CD4-positive, alpha-beta T cell (primary cell): ENCODE measurements around the gene ITPRIPL2. TPM values are rescaled to one million over a fixed set of nuclear protein-coding genes. Genes with fewer than 3 reads are reported as not detected.

ENCODE experiments used
- ATAC-seq: fragments of 200-7000 bp; cut with Tn5 transposase; one replicate; pipeline ENCODE4 v1.10.0; 2022; ENCODE audit warnings: mild to moderate bottlenecking; ENCODE audit not compliant: poor library complexity
- CTCF ChIA-PET: fragments of 350-600 bp; sonication (Branson Sonifier 250); formaldehyde crosslinking; loops from one replicate; lab custom pipeline; 2021; ENCODE audit warnings: antibody characterized with exemption, inconsistent platforms; lab: Charles Lee
- POLR2A ChIA-PET: fragments of 350-600 bp; sonication (Branson Sonifier 250); formaldehyde crosslinking; loops from one replicate; lab custom pipeline; 2021; ENCODE audit warnings: antibody characterized with exemption, inconsistent platforms; lab: Charles Lee
- DNase-seq, 14 experiments: peaks; one replicate each; pipeline ENCODE4 v3.0.0-alpha.2; 2013 to 2020; ENCODE audit warnings: mixed read lengths in 2 of 14
- H3K27ac ChIP-seq, 2 donors: one replicate each; pipeline versions ENCODE4 v1.5.1 to v1.7.0; 2013; ENCODE audit warnings: low read length in 2 of 2, low read depth in 1 of 2, mild to moderate bottlenecking in 1 of 2
- H3K27me3 ChIP-seq, 2 experiments: 1 replicate in 1 of 2; 2 replicates in 1 of 2; pipeline versions ENCODE4 v1.6.1 to v1.7.0; 2013; ENCODE audit warnings: low read length in 2 of 2, control low read depth in 1 of 2, mild to moderate bottlenecking in 1 of 2, moderate library complexity in 1 of 2; ENCODE audit not compliant: insufficient read depth in 2 of 2, control insufficient read depth in 1 of 2
- H3K36me3 ChIP-seq: one replicate; pipeline ENCODE4 v1.6.1; 2013; ENCODE audit warnings: low read length, control low read depth; ENCODE audit not compliant: insufficient read depth
- H3K4me1 ChIP-seq: one replicate; pipeline ENCODE4 v1.6.1; 2013; ENCODE audit warnings: low read length, control low read depth; ENCODE audit not compliant: insufficient read depth
- H3K4me3 ChIP-seq: one replicate; pipeline ENCODE4 v1.5.1; 2013; ENCODE audit warnings: mild to moderate bottlenecking, low read length, moderate library complexity
- H3K9me3 ChIP-seq, 2 experiments: 1 replicate in 1 of 2; 2 replicates in 1 of 2; pipeline versions ENCODE4 v1.6.1 to v1.7.0; 2013; ENCODE audit warnings: low read length in 2 of 2, mild to moderate bottlenecking in 2 of 2, control low read depth in 1 of 2, moderate library complexity in 1 of 2; ENCODE audit not compliant: control insufficient read depth in 1 of 2, insufficient read depth in 1 of 2
- H3K27ac Mint-ChIP-seq: one replicate; pipeline ENCODE4 v1.8.0; 2020; ENCODE audit warnings: mixed read lengths
- H3K27me3 Mint-ChIP-seq: one replicate; pipeline ENCODE4 v1.8.0; 2021; ENCODE audit warnings: mixed read lengths
- H3K36me3 Mint-ChIP-seq: one replicate; pipeline ENCODE4 v1.8.0; 2021; ENCODE audit warnings: low read depth, mixed read lengths
- H3K4me1 Mint-ChIP-seq: one replicate; pipeline ENCODE4 v1.8.0; 2021; ENCODE audit warnings: low read depth, mixed read lengths
- H3K4me3 Mint-ChIP-seq: one replicate; pipeline ENCODE4 v1.8.0; 2020; ENCODE audit warnings: mild to moderate bottlenecking, mixed read lengths
- H3K9me3 Mint-ChIP-seq: one replicate; pipeline ENCODE4 v1.8.0; 2020; ENCODE audit warnings: mixed read lengths
- intact Hi-C, 2 experiments: fragments of 100-400 bp; cut with DNase I in 1 of 2; cut with micrococcal nuclease in 1 of 2; formaldehyde crosslinking; loops; one replicate each; pipeline versions ENCODE4 v1.15.1 to v1.9.0; 2023 to 2025; cut with DNase I, micrococcal nuclease
- total RNA-seq, 174 experiments: library from RNA in 2 of 174; stranded (reverse) in 2 of 174; gene quantifications; one replicate each; pipeline ENCODE4 v1.2.3 and lab custom pipeline; 2021 to 2026
- TF ChIP-seq, protein P1 (sequence below): fragments of 200-600 bp; IDR thresholded peaks from one replicate; pipeline ENCODE4 v1.8.0; 2022; ENCODE audit warnings: antibody characterized with exemption, mild to moderate bottlenecking

ITPRIPL2 gene
- total RNA-seq, 2 experiments from 2014 or later = 0.31 to 0.36 TPM

DNA sequence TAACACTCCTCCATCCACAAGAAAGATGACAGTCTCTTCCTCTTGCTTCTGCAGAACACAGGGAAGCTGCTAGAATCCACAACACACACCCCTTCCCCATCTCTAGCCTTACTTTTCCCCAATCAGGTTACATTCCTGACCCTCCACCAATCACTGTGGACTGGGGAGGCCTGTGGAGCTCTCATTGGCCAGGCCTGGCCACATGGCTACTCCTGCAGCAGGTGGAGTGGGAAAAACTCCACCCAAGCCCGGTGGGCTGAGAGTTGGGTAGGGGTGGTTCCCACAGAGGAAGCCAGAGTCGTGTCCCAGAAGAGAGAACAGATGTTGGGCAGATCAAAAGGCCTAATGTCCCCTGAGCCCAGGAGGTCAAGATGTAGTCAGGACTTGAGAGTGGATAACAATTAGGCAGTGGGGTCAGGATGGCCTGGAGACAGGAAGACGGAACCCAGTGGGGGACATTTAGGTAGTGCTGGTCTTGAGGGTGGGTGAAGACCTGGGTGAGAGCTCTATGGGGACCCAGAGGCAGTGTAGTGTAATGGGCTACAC is 24.3 kb upstream of the ITPRIPL2 start:
- ATAC-seq (no peak), DNase-seq (no peak)
- no peaks in the 10 kb centered on the region for H3K9me3 Mint-ChIP-seq
- TF ChIP-seq, protein P1, sequence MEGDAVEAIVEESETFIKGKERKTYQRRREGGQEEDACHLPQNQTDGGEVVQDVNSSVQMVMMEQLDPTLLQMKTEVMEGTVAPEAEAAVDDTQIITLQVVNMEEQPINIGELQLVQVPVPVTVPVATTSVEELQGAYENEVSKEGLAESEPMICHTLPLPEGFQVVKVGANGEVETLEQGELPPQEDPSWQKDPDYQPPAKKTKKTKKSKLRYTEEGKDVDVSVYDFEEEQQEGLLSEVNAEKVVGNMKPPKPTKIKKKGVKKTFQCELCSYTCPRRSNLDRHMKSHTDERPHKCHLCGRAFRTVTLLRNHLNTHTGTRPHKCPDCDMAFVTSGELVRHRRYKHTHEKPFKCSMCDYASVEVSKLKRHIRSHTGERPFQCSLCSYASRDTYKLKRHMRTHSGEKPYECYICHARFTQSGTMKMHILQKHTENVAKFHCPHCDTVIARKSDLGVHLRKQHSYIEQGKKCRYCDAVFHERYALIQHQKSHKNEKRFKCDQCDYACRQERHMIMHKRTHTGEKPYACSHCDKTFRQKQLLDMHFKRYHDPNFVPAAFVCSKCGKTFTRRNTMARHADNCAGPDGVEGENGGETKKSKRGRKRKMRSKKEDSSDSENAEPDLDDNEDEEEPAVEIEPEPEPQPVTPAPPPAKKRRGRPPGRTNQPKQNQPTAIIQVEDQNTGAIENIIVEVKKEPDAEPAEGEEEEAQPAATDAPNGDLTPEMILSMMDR = no peak
- CTCF ChIA-PET = no interaction called here
- H3K27ac ChIP-seq = no peak overlapping the region
- peaks cover 23% of the 10 kb centered on the region for H3K27me3 Mint-ChIP-seq
- H3K27me3 ChIP-seq = peaks cover 0 to 10% of the 10 kb centered on the region in 2 experiments
- H3K4me1 ChIP-seq = peaks cover 10% of the 10 kb centered on the region
- peaks cover 0 to 4% of the 10 kb centered on the region in 2 experiments for H3K9me3 ChIP-seq
- H3K4me3 ChIP-seq = no peak overlapping the region
- H3K4me3 Mint-ChIP-seq = no peak overlapping the region
- no peaks in the 10 kb centered on the region for H3K36me3 Mint-ChIP-seq
- intact Hi-C loops = loop anchor here (5.0 to 10.0 kb wide), 2 partner anchors 798 to 1295 kb away; no protein-coding TSS in a partner anchor
- H3K27ac Mint-ChIP-seq = no peak overlapping the region
- POLR2A ChIA-PET = no interaction called here
- no peaks in the 10 kb centered on the region for H3K36me3 ChIP-seq
- H3K4me1 Mint-ChIP-seq = peaks cover 6% of the 10 kb centered on the region

DNA sequence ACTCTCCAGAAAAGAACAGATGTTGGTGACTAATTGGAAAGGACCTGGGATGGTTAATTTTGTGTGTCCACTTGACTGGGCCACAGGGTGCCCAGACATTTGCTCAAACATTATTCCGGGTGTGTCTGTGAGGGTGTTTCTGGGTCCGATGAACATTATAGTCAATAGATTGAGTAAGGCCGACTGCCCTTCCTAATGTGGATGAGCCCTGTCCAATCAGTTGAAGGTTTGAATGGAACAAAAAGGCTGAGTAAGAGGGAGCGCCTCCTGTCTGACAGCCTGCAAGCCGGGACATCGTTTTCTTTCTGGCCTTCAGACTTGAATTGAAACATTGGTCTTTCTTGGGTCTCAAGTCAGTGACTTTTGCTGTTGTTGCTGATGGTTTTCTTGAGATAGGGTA is 22.8 kb upstream of the ITPRIPL2 start:
- Histone ChIP-seq H3K9me3 (peaks cover 0 to 4% of the 10 kb centered on the region in 2 experiments), H3K4me1 (peaks cover 10% of the 10 kb centered on the region), H3K36me3 (no peaks in the 10 kb centered on the region), H3K27me3 (peaks cover 0 to 5% of the 10 kb centered on the region in 2 experiments), H3K4me3 (no peak overlapping the region), H3K27ac (no peak overlapping the region)
- no peak overlapping the region for H3K27ac Mint-ChIP-seq
- peaks cover 6% of the 10 kb centered on the region for H3K4me1 Mint-ChIP-seq
- ChIA-PET CTCF (no interaction called here), POLR2A (no interaction called here)
- no peak overlapping the region for H3K4me3 Mint-ChIP-seq
- no peak for ATAC-seq
- TF ChIP-seq, protein P1 = no peak
- H3K36me3 Mint-ChIP-seq = no peaks in the 10 kb centered on the region
- H3K27me3 Mint-ChIP-seq = peaks cover 29% of the 10 kb centered on the region
- DNase-seq = no peak
- H3K9me3 Mint-ChIP-seq = no peaks in the 10 kb centered on the region
- intact Hi-C loops = no loop called here

DNA sequence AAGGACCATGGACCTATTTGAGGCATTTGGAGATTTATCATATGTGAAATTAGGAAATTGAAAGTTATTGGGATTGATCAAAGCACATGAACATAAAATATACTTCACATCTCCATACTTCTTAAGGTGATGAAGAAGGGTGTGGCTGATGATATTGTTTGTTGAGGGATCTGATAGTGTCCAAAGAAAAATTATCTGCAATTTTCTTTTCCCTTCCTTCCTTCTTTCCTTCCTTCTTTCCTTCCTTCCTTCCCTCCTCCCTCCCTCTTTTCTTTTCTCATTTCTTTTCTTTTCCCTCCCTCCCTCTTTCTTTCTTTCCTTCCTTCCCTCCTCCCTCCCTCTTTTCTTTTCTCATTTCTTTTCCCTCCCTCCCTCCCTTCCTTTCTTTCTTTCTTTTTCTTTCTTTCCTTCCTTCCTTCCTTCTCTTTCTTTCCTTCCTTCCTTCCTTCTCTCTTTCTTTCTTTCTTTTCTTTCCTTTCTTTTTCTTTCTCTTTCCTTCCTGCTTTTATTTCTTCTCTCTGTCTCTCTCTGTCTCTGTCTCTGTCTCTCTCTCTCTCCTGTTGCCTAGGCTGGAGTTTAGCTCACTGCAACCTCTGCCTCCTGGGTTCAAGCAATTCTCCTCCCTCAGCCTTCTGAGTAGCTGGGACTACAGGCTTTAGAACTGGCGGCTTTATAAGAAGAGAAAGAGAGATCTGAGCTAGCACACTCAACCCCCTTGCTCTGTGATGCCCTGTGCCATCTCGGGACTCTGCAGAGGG is 20.9 kb upstream of the ITPRIPL2 start:
- Mint-ChIP-seq H3K27ac (no peak overlapping the region), H3K27me3 (peaks cover 33% of the 10 kb centered on the region), H3K9me3 (no peaks in the 10 kb centered on the region), H3K36me3 (no peaks in the 10 kb centered on the region), H3K4me1 (no peaks in the 10 kb centered on the region), H3K4me3 (no peak overlapping the region)
- DNase-seq (no peak), ATAC-seq (no peak)
- Histone ChIP-seq H3K9me3 (peaks cover 0 to 4% of the 10 kb centered on the region in 2 experiments), H3K27ac (no peak overlapping the region), H3K4me1 (no peaks in the 10 kb centered on the region), H3K4me3 (no peak overlapping the region), H3K27me3 (no peaks in the 10 kb centered on the region), H3K36me3 (no peaks in the 10 kb centered on the region)
- ChIA-PET CTCF (no interaction called here), POLR2A (no interaction called here)
- TF ChIP-seq, protein P1 = no peak
- intact Hi-C loops = no loop called here
